ENCODE data around the gene MCTP1.

- TF ChIP-seq CTCF (conservative IDR thresholded peaks at IDR 0.05 in 1 of 2, IDR thresholded peaks at IDR 0.05 in 1 of 2; ENCODE audit: extremely low read depth in 1 of 2, insufficient read depth in 1 of 2, low read depth in 1 of 2, low read length in 2 of 2) (no peak), EZH2 (IDR thresholded peaks at IDR 0.05; ENCODE audit: borderline replicate concordance, low read length) (no peak)
Measured at GRCh38 chr5:95100551-95100950, 184.3 kb downstream of the MCTP1 start.

All from mammary epithelial cell (primary cell).